SIG-M5 treated with dmso at 0.1 percent for 504 hours (cell line): ENCODE data around the gene MYO7B.
A peak's percentile ranks its signal among the peaks of the same experiment; 100 is the strongest.
"Not testable (repeated sequence)": the region's sequence is repeated elsewhere in the genome, so short reads cannot be mapped to it uniquely, and the experiment has no call there.

ENCODE experiments used
- DNase-seq: peaks from one replicate; lab custom pipeline; 2025; ENCODE audit not compliant: unreplicated experiment; lab: John Stamatoyannopoulos, UW

Gene MYO7B

GRCh38 chr2:127523269-127523939 is 12.1 kb upstream of the MYO7B start:
- no peak for DNase-seq

GRCh38 chr2:127524198-127524834 is 11.2 kb upstream of the MYO7B start:
- not testable (repeated sequence) for DNase-seq

GRCh38 chr2:127525691-127526131 is 9.8 kb upstream of the MYO7B start:
- DNase-seq, result peak; percentile 34

- DNase-seq, result peak; percentile 97
Measured at GRCh38 chr2:127526132-127527000, 9.1 kb upstream of the MYO7B start, which contains the start of gene IWS1. Gene IWS1, minus strand, starts transcription at chr2:127526489. Its CDS starts 281 bp downstream, at chr2:127526208.

- DNase-seq, result peak; percentile 75
Measured at GRCh38 chr2:127527001-127527804, 8.3 kb upstream of the MYO7B start.

GRCh38 chr2:127528487-127528886 is 7.0 kb upstream of the MYO7B start:
- peak; percentile 9 for DNase-seq

- DNase-seq, result not testable (repeated sequence)
Measured at GRCh38 chr2:127529416-127529815, 6.1 kb upstream of the MYO7B start.

GRCh38 chr2:127530245-127531140 is 5.0 kb upstream of the MYO7B start:
- DNase-seq, result no peak

- no peak for DNase-seq
Measured at GRCh38 chr2:127531221-127531648, 4.2 kb upstream of the MYO7B start.

- no peak for DNase-seq
Measured at GRCh38 chr2:127532296-127532695, 3.2 kb upstream of the MYO7B start.

- DNase-seq, result no peak
Measured at GRCh38 chr2:127535918-127536317, 435 bp downstream of the MYO7B start.

- DNase-seq, result no peak
Measured at GRCh38 chr2:127536707-127537541, 1.4 kb downstream of the MYO7B start.

GRCh38 chr2:127537644-127538043 is 2.2 kb downstream of the MYO7B start:
- no peak for DNase-seq

GRCh38 chr2:127541809-127542208 is 6.3 kb downstream of the MYO7B start:
- DNase-seq, result no peak

- DNase-seq, result no peak
Measured at GRCh38 chr2:127542231-127542630, 6.7 kb downstream of the MYO7B start.

- DNase-seq, result not testable (repeated sequence)
Measured at GRCh38 chr2:127543013-127543501, 7.6 kb downstream of the MYO7B start.

GRCh38 chr2:127545189-127545588 is 9.7 kb downstream of the MYO7B start:
- no peak for DNase-seq

- DNase-seq, result no peak
Measured at GRCh38 chr2:127545796-127546195, 10.3 kb downstream of the MYO7B start.

GRCh38 chr2:127546797-127547196 is 11.3 kb downstream of the MYO7B start:
- DNase-seq, result no peak
